ENCODE data around the gene PABPN1.

Gene PABPN1

GRCh38 chr14:23348297-23348655 is 27.0 kb downstream of the PABPN1 start:
- H3K4me3 ChIP-seq (ENCODE audit: low read depth, low read length), result no peak overlapping the region

GRCh38 chr14:23349156-23349845 is 28.0 kb downstream of the PABPN1 start:
- TF ChIP-seq MYC (IDR thresholded peaks at IDR 0.05; ENCODE audit: low read depth, low read length), result no peak
- no peak for TF ChIP-seq MAX (IDR thresholded peaks at IDR 0.05; ENCODE audit: low read depth, low read length)
- no peak for TF ChIP-seq CTCF (IDR thresholded peaks at IDR 0.05; ENCODE audit: low read depth, low read length)
- no peak for TF ChIP-seq POLR2A (IDR thresholded peaks at IDR 0.05; ENCODE audit: extremely low read depth, insufficient read length)
- no peak for DNase-seq (ENCODE audit: low read depth)

More at GRCh38 chr14:23348297-23348655, 27.0 kb downstream of the PABPN1 start:
- no peak for DNase-seq (ENCODE audit: low read depth)
- no peak for TF ChIP-seq MYC (IDR thresholded peaks at IDR 0.05; ENCODE audit: low read depth, low read length)
- TF ChIP-seq CTCF (IDR thresholded peaks at IDR 0.05; ENCODE audit: low read depth, low read length), result no peak
- TF ChIP-seq POLR2A (IDR thresholded peaks at IDR 0.05; ENCODE audit: extremely low read depth, insufficient read length), result no peak

GRCh38 chr14:23351681-23352505 is 30.6 kb downstream of the PABPN1 start:
- no peak overlapping the region for H3K4me3 ChIP-seq (ENCODE audit: low read depth, low read length)
- TF ChIP-seq POLR2A (IDR thresholded peaks at IDR 0.05; ENCODE audit: extremely low read depth, insufficient read length) (no peak), MAX (IDR thresholded peaks at IDR 0.05; ENCODE audit: low read depth, low read length) (no peak), MYC (IDR thresholded peaks at IDR 0.05; ENCODE audit: low read depth, low read length) (no peak), CTCF (IDR thresholded peaks at IDR 0.05; ENCODE audit: low read depth, low read length) (no peak)
- DNase-seq (ENCODE audit: low read depth), result no peak

More at GRCh38 chr14:23349156-23349845, 28.0 kb downstream of the PABPN1 start:
- H3K4me3 ChIP-seq (ENCODE audit: low read depth, low read length), result no peak overlapping the region

- H3K4me3 ChIP-seq (ENCODE audit: low read depth, low read length), result no peak within 1 kb of the TSS
- no peak for DNase-seq (ENCODE audit: low read depth)
- TF ChIP-seq MAX (IDR thresholded peaks at IDR 0.05; ENCODE audit: low read depth, low read length) (no peak), POLR2A (IDR thresholded peaks at IDR 0.05; ENCODE audit: extremely low read depth, insufficient read length) (no peak), MYC (IDR thresholded peaks at IDR 0.05; ENCODE audit: low read depth, low read length) (no peak)
These were observed 31.5 kb downstream of the PABPN1 start, which contains the start of gene SLC22A17 for GRCh38 chr14:23352506-23353432. SLC22A17 (minus strand) TSS chr14:23352887.

- no peak for TF ChIP-seq CTCF (IDR thresholded peaks at IDR 0.05; ENCODE audit: low read depth, low read length)
- no peak for TF ChIP-seq MYC (IDR thresholded peaks at IDR 0.05; ENCODE audit: low read depth, low read length)
- no peak for TF ChIP-seq MAX (IDR thresholded peaks at IDR 0.05; ENCODE audit: low read depth, low read length)
- no peak for TF ChIP-seq POLR2A (IDR thresholded peaks at IDR 0.05; ENCODE audit: extremely low read depth, insufficient read length)
- no peak overlapping the region for H3K4me3 ChIP-seq (ENCODE audit: low read depth, low read length)
- DNase-seq (ENCODE audit: low read depth), result no peak
These were observed 32.1 kb downstream of the PABPN1 start for GRCh38 chr14:23353433-23353780.
